ENCODE data around the gene TSHZ1. TPM values are rescaled to one million over a fixed set of nuclear protein-coding genes. Genes with fewer than 3 reads are reported as not detected.

The TSHZ1 gene, protein sequence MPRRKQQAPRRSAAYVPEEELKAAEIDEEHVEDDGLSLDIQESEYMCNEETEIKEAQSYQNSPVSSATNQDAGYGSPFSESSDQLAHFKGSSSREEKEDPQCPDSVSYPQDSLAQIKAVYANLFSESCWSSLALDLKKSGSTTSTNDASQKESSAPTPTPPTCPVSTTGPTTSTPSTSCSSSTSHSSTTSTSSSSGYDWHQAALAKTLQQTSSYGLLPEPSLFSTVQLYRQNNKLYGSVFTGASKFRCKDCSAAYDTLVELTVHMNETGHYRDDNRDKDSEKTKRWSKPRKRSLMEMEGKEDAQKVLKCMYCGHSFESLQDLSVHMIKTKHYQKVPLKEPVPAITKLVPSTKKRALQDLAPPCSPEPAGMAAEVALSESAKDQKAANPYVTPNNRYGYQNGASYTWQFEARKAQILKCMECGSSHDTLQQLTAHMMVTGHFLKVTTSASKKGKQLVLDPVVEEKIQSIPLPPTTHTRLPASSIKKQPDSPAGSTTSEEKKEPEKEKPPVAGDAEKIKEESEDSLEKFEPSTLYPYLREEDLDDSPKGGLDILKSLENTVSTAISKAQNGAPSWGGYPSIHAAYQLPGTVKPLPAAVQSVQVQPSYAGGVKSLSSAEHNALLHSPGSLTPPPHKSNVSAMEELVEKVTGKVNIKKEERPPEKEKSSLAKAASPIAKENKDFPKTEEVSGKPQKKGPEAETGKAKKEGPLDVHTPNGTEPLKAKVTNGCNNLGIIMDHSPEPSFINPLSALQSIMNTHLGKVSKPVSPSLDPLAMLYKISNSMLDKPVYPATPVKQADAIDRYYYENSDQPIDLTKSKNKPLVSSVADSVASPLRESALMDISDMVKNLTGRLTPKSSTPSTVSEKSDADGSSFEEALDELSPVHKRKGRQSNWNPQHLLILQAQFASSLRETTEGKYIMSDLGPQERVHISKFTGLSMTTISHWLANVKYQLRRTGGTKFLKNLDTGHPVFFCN (N-terminal part only)
- 100 to 1,000 TPM in 1 of 7 donors, 10 to 100 TPM in 6; 28.5 to 109 (median 69.0) TPM for total RNA-seq
- polyA plus RNA-seq: 10 to 100 TPM; 27.9 to 51.8 TPM
- long read RNA-seq, donor 1, full-length matches to known transcripts: 136 of 141 reads
- long read RNA-seq, donor 1, partial matches to known transcripts: 0 of 141 reads
- long read RNA-seq, donor 1, other reads (novel, unspliced or antisense): 5 of 141 reads
- long read RNA-seq, donor 2, full-length matches to known transcripts: 19 of 24 reads
- long read RNA-seq, donor 2, partial matches to known transcripts: 5 of 24 reads
- long read RNA-seq, donor 2, other reads (novel, unspliced or antisense): 0 of 24 reads
- long read RNA-seq, donor 3, full-length matches to known transcripts: 201 of 203 reads
- long read RNA-seq, donor 3, partial matches to known transcripts: 0 of 203 reads
- long read RNA-seq, donor 3, other reads (novel, unspliced or antisense): 2 of 203 reads

- DNase-seq: peak in 4 of 5 donors; percentile 61 to 72 (median 66)
- 1 to 3% (median 3%) methylated on average over 15 of the region's 15 CpGs for WGBS, 3 donors
- intact Hi-C loops (cut with DNase I): loop anchor here in 2 of 4 donors (5.0 kb wide), 2 partner anchors 37 to 42 kb away; no protein-coding TSS in a partner anchor
Measured at GRCh38 chr18:75210274-75211001, at the start of gene TSHZ1. Gene TSHZ1, plus strand, starts transcription at chr18:75210797. Its CDS starts 1,080 bp downstream, at chr18:75211877.

GRCh38 chr18:75161256-75162028 lies 49.2 kb upstream of the TSHZ1 start:
- Histone ChIP-seq H3K36me3 (no peaks in the 10 kb centered on the region), H3K9me3 (no peaks in the 10 kb centered on the region), H3K27ac (no peak overlapping the region), H3K4me3 (peak overlapping the region; percentile 4), H3K27me3 (no peaks in the 10 kb centered on the region), H3K4me1 (ENCODE audit: insufficient read depth) (peaks cover 2% of the 10 kb centered on the region)
- DNase-seq: no peak
- WGBS, 3 donors: 66 to 76% (median 72%) methylated on average over 14 of the region's 14 CpGs
- intact Hi-C loops (cut with DNase I): no loop called here
- TF ChIP-seq EP300 (IDR thresholded peaks at IDR 0.05) (no peak), POLR2A (IDR thresholded peaks at IDR 0.05) (no peak)
- TF ChIP-seq, protein P1, sequence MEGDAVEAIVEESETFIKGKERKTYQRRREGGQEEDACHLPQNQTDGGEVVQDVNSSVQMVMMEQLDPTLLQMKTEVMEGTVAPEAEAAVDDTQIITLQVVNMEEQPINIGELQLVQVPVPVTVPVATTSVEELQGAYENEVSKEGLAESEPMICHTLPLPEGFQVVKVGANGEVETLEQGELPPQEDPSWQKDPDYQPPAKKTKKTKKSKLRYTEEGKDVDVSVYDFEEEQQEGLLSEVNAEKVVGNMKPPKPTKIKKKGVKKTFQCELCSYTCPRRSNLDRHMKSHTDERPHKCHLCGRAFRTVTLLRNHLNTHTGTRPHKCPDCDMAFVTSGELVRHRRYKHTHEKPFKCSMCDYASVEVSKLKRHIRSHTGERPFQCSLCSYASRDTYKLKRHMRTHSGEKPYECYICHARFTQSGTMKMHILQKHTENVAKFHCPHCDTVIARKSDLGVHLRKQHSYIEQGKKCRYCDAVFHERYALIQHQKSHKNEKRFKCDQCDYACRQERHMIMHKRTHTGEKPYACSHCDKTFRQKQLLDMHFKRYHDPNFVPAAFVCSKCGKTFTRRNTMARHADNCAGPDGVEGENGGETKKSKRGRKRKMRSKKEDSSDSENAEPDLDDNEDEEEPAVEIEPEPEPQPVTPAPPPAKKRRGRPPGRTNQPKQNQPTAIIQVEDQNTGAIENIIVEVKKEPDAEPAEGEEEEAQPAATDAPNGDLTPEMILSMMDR (IDR thresholded peaks at IDR 0.05): no peak

More at GRCh38 chr18:75210274-75211001, at the start of gene TSHZ1:
- H3K9me3 ChIP-seq: no peaks in the 10 kb centered on the region
- H3K4me3 ChIP-seq: peak within 1 kb of the TSS; percentile 97
- H3K36me3 ChIP-seq: no peaks in the 10 kb centered on the region
- peak within 1 kb of the TSS; percentile 87 to 99 for H3K27ac ChIP-seq
- TF ChIP-seq POLR2A (IDR thresholded peaks at IDR 0.05): peak; percentile 72
- no peak for TF ChIP-seq EP300 (IDR thresholded peaks at IDR 0.05)
- TF ChIP-seq, protein P1 (IDR thresholded peaks at IDR 0.05): no peak
- peaks cover 8% of the 10 kb centered on the region for H3K4me1 ChIP-seq (ENCODE audit: insufficient read depth)
- H3K27me3 ChIP-seq: no peaks in the 10 kb centered on the region

GRCh38 chr18:75162467-75162866 lies 48.1 kb upstream of the TSHZ1 start:
- Histone ChIP-seq H3K4me1 (ENCODE audit: insufficient read depth) (peaks cover 2% of the 10 kb centered on the region), H3K36me3 (no peaks in the 10 kb centered on the region), H3K27me3 (no peaks in the 10 kb centered on the region), H3K27ac (no peak overlapping the region), H3K9me3 (no peaks in the 10 kb centered on the region), H3K4me3 (no peak overlapping the region)
- TF ChIP-seq, protein P1 (IDR thresholded peaks at IDR 0.05): no peak
- TF ChIP-seq POLR2A (IDR thresholded peaks at IDR 0.05) (no peak), EP300 (IDR thresholded peaks at IDR 0.05) (no peak)
- 35 to 45% (median 40%) methylated on average over 3 of the region's 3 CpGs for WGBS, 3 donors
- DNase-seq: no peak
- intact Hi-C loops (cut with DNase I): no loop called here
